ENCODE results near the gene CMIP.

CMIP gene

DNA sequence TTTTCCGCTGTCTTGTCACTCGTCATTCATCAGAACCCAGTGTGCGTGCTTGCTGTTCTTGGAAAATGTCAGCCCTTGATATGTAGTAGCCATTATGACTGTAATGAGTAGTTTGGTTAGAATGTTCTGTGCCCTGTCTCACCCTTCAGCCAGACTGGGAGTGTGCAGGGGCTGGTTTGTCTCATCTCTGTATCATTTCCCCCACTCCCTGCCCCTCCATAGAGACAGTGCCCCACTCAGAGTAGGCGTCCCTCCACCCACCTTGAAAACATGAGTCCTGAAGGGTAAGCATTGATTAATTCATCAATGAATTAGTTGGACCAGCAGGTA is 197.5 kb downstream of the CMIP start:
- DNase-seq: no peak

- no peak for DNase-seq
These were observed 198.3 kb downstream of the CMIP start for GRCh38 chr16:81642943-81643342.

DNA sequence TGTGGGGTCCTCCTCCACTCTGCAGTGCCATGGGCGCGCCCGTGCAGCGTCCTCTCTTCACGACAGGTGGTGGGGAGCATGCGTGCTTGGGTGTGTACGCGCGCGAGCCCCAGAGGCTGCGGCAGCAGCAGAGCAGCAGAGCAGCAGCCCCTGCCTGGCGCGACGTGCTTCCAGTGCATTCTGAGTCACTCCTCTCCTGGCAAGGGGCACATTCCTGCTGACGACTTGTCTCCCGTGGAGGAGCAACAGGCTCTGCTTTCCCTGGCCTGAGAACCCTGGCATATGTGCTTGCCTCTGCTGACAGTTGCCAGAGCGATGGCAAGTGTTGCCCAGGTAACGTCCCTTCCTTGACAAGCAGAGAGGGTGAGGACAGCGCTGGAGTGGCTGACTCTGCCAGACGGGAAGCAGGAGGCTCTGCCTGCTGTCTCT is 200.7 kb downstream of the CMIP start:
- peak; percentile 77 for DNase-seq

- no peak for DNase-seq
These were observed 201.3 kb downstream of the CMIP start for GRCh38 chr16:81645925-81646324.

- no peak for DNase-seq
These were observed 202.0 kb downstream of the CMIP start for GRCh38 chr16:81646561-81646960.

GRCh38 chr16:81647527-81647926 is 202.9 kb downstream of the CMIP start:
- peak; percentile 75 for DNase-seq

DNA sequence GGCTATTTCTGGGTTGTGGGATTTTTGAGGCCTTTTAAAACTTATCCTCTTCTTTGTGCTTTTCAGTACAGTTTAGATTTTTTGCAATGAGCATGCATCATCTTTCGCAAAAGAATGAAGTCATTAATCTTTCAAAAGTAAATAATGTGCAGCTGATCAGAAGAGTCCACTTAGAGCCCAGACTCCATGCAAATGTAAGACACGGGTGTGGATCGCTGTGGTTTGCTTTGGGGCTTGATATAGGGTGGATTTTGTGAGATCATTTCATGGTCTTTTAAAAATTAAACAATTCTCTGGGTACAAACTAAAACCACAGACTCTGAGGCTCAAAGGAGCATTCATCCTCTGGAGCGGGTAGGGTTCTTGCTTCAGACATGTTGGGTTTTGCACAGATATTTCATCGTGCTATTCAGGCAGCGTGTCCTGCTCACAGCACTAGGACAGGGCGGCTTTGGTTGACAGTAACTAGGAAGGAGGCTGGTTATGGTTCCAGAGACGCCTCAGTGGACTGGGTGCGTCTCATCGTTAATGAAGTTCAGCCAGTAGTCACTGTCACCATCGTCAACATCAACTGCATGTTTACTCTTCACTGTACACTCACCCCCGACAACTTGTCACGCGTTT is 205.1 kb downstream of the CMIP start:
- DNase-seq: peak; percentile 57

DNA sequence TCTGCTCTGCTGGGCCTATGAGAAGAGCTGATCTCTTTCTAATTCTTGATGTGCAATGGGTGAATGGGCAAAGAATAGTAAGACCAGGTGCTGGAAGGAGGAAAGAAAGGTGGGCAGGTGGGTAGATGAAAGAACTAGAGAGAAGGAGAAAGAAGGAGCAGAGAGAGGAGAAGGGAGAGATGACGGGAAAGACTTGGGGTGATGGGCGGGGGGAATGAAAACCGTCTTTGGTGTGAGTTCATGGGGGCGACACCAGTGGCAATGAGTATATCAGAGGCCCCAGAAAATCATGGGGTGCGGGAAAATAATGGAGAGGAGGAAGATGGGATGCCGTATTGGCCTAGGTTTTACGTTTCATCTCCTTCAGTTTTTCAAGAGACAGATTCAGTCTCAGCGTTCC is 205.7 kb downstream of the CMIP start:
- no peak for DNase-seq

DNA sequence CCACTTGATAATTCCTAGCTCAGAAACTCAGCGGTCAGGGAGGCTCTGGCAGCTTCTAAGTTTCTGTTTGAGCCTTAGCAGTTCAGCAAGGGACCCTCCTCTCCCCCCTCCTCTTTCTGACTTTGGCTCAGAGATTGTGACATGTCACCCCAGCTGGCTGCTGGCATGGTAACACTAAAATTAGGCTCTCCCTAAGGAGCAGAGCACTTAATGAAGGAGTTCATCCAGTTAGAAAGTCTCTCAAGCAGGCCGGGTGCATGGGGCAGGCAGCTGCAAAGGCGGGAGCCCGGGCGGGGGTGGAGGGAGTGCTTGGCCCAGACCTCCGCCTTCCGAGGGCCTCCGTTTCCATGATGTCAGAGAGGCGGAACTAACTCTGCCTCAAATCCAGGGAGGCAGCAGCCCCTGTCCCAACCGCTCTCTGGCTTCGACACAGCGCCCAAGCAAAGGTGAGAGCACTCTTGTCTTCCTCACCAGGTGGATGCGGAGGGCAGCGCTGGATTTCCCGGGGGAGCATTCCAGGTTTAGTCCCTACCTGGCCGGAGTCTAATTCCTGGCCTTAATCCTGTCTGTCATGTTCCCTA is 206.5 kb downstream of the CMIP start:
- DNase-seq: peak; percentile 27

DNA sequence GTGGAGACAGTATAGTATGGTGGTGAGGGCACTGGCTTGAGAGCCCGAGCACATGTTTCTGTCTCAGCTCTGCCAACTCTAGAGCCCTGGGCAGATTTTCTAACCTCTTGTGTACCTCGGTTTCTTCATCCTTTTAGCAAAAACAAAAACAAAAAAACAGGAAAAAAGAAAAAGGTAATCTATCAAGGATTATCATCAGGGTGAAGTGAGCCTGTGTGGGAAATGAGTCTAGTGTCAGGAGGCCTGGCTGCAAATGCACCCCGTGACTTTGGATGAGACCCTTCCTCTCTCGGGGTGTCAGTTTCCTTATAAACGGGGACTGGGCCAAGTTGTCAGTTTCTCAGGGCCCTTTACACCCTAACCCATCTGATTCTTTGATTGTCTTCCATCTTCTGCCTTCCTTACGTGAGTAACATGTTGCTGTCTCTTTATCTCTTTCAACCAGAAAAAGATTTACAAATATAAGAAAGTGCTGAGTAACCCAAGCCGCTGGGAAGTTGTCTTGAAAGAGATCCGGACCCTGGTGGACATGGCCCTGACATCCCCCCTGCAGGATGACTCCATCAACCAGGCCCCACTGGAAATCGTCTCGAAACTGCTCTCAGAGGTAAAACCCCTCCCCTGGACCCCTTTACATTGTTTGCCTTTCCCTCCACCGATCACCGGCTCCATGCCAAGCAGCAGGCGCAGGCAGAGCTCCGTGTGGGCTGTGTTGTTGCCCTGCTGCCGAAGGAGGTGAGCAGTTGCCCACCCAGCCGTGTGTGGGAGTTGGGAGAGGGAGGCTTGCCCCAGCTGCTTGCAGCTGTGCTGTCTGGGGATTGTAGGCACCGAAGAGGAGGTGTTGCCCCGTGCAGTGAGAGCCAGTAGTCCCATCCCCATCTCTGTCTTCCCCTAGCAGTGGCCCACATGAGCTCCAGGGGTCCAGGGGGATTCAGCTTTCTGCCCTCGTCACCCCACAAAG is 207.4 kb downstream of the CMIP start:
- DNase-seq: no peak

DNA sequence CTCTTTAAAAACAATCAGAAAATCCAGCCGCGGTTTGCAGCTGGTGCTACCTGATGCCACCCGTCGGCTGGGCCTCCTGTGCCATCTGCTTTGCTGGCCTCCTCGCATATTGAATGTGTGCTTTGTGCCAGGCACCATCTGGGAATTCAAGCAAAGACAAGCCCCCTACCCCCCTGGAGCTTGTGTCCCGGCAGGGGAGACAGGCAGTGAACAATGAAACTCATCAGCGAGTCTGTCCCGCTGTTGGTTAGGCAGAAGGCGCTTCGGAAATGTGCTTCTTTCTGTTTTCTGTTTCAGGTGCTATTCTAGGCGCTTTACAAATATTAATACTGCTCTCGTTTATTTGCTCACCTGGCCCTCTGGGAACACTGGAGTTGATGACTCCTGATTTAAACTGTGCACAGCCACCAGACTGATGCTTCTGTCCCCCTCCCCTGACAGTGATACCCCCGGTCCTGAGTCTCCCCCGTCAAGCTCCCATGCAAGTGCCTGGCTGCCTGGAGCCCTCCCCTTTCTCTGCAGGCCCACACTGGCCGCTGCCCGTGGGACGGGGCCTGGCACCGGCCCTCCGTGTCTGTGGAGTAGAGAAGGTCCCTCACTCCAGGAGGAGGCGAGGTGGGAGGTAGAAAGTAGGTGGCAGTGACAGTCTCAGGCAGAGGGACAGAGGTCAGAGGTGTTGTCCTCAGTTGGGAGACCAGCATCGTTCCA is 208.3 kb downstream of the CMIP start:
- no peak for DNase-seq

GRCh38 chr16:81654346-81654745 is 209.7 kb downstream of the CMIP start:
- DNase-seq: no peak

GRCh38 chr16:81655469-81656162 is 211.0 kb downstream of the CMIP start:
- no peak for DNase-seq

DNA sequence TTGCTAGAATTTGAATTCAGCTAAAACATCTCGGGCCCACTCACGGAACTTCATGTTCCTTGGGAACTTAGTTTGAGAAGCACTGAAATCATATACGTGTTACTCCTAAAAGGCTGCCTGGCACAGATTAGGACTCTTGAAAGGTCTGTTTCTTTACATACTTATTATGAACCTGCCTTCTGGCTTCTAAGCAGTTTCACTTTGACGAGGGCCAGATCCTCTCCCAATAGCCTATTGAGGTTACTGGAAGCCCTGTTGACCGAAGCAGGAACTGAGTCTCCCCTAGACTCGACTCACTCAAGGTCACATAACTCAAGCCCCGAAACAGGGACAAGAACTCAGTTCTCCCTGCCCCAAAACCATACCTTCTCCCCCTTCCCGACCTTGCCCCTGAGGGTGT is 212.6 kb downstream of the CMIP start:
- DNase-seq: no peak

DNA sequence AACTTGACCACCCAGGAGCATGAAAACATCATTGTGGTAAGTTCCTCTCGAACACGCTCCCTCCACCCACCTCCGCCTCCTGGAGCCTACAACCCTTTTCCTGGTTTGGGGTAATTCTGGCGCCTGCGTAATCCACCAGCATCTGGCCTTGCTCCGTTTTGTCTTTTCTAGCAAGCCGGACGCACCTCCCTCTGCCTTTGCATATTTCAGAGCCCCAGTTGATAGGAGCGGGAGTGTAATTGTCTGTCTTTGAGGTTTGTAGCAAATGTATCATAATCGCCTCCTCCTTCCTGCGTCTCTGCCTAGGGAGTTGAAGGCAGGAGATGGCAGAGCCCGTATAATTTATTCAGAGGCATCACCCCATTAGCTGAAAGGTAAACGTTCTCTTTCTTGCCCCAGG is 213.2 kb downstream of the CMIP start:
- DNase-seq: peak; percentile 49

DNA sequence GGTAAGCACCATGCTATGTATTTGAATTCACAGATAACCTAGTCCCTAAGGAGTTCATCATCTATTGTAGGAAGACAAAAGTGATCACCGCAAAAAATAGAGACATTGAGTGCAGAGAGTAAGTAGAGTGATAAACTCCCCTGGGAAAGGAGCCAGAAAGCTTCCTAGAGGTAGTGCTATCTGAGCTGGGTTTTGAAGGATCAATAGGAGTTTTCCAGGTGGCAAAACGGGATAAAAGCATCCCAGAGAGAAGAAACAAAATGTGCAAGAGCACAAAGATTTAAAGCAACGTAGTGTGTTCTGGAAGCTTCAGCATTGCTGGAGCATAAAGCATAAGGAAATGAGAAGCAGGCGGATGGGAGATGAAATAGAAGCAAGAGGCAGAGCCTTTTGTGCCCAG is 213.8 kb downstream of the CMIP start:
- no peak for DNase-seq

GRCh38 chr16:81659249-81659648 is 214.6 kb downstream of the CMIP start:
- no peak for DNase-seq

DNA sequence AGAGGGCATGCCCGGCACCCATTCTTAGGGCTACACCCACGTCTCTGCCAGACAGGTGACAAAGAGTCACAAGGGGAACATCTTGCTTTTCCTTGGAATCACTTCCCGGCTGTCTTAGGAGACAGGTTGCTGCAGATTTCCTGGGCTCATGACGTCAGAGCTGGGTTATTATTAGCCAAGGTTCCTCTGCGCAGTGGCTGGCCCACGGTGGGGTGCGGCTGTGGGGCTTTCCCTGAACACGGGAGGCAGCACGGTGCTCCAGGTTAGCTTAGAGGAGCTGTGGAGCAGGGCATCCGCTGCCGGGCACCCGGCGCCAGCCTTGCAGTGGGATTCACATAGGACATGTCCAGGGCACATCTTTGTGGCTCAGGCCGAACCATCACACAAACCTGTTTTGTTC is 216.5 kb downstream of the CMIP start:
- no peak for DNase-seq

GRCh38 chr16:81664153-81664552 is 219.5 kb downstream of the CMIP start:
- DNase-seq: no peak

DNA sequence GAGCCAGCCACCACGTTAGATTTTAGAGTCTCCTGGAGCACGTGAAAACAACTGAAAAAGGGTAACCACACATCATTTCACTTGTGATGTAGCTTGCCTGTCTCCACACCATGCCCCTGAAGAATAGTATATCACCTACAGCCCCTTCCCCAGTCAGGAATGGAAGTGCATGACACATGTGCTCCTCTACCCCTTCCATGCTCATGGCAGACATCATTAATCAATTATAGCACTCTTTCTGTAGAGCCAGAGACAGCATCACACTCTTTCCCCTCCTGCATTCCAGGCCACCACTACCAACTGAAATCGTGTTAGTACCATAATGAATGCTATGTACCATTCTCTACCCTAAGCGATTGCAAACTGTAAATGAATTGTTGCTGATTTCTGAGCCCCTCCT is 221.0 kb downstream of the CMIP start:
- no peak for DNase-seq

DNA sequence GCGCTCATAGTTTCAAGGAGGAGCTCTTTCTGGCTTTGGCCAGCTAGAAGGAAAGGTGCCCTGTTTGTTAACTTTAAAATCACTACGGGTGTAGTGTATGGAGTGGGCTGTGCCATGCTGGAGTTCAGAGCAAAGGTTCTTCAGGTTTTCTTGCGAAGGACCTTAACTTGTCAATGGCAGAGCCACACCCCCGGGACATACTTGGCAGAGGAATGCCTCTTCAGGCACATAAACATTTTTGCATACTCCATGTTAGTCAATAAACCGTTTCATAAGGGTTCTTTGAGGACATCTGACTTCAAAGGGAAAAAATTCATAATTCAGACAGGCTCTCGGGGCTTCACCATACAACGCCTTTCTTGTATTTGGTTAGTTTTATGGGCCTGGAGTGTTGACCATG is 221.5 kb downstream of the CMIP start:
- DNase-seq: no peak

GRCh38 chr16:81668243-81669097 is 223.9 kb downstream of the CMIP start:
- no peak for DNase-seq

Measured in fibroblast of skin of abdomen (primary cell).